ENCODE data around the gene XPO4. TPM values are rescaled to one million over a fixed set of nuclear protein-coding genes. Genes with fewer than 3 reads are reported as not detected.

XPO4 gene
- total RNA-seq, 3 donors from 2014 or later = 13.1 to 14.6 (median 13.5) TPM

- DNase-seq (peak; percentile 49 to 68 (median 63)), ATAC-seq (peak; percentile 76)
- intact Hi-C loops (cut with DNase I, micrococcal nuclease) = no loop called here
- Histone ChIP-seq H3K4me1 (ENCODE audit: low read depth) (no peaks in the 10 kb centered on the region), H3K4me3 (no peak overlapping the region), H3K36me3 (ENCODE audit: low read depth) (no peaks in the 10 kb centered on the region), H3K9me3 (no peaks in the 10 kb centered on the region)
- TF ChIP-seq CTCF (IDR thresholded peaks at IDR 0.05) = no peak
Observed at GRCh38 chr13:20814224-20814910, 88.2 kb downstream of the XPO4 start.

- DNase-seq = no peak
- ATAC-seq = no peak
- Histone ChIP-seq H3K36me3 (ENCODE audit: low read depth) (no peaks in the 10 kb centered on the region), H3K4me3 (no peak overlapping the region), H3K9me3 (no peaks in the 10 kb centered on the region), H3K4me1 (ENCODE audit: low read depth) (no peaks in the 10 kb centered on the region)
- TF ChIP-seq CTCF (IDR thresholded peaks at IDR 0.05) = no peak
- intact Hi-C loops (cut with DNase I, micrococcal nuclease) = no loop called here
Observed at GRCh38 chr13:20812890-20813289, 89.7 kb downstream of the XPO4 start.

GRCh38 chr13:20810808-20811207 is 91.7 kb downstream of the XPO4 start:
- intact Hi-C loops (cut with DNase I, micrococcal nuclease) = no loop called here
- Histone ChIP-seq H3K36me3 (ENCODE audit: low read depth) (no peaks in the 10 kb centered on the region), H3K4me1 (ENCODE audit: low read depth) (no peaks in the 10 kb centered on the region), H3K4me3 (no peak overlapping the region), H3K9me3 (no peaks in the 10 kb centered on the region)
- DNase-seq (no peak), ATAC-seq (no peak)
- no peak for TF ChIP-seq CTCF (IDR thresholded peaks at IDR 0.05)

GRCh38 chr13:20808874-20809273 is 93.7 kb downstream of the XPO4 start:
- intact Hi-C loops (cut with DNase I, micrococcal nuclease) = no loop called here
- ATAC-seq (no peak), DNase-seq (no peak)
- TF ChIP-seq CTCF (IDR thresholded peaks at IDR 0.05) = no peak
- Histone ChIP-seq H3K4me3 (no peak overlapping the region), H3K9me3 (no peaks in the 10 kb centered on the region), H3K4me1 (ENCODE audit: low read depth) (no peaks in the 10 kb centered on the region), H3K36me3 (ENCODE audit: low read depth) (no peaks in the 10 kb centered on the region)

- H3K36me3 ChIP-seq (ENCODE audit: low read depth) = no peaks in the 10 kb centered on the region
- no peak overlapping the region for H3K4me3 ChIP-seq
- DNase-seq (no peak), ATAC-seq (no peak)
- H3K9me3 ChIP-seq = no peaks in the 10 kb centered on the region
- TF ChIP-seq CTCF (IDR thresholded peaks at IDR 0.05) = no peak
- no peaks in the 10 kb centered on the region for H3K4me1 ChIP-seq (ENCODE audit: low read depth)
- intact Hi-C loops (cut with DNase I, micrococcal nuclease) = no loop called here
Observed at GRCh38 chr13:20803180-20803965, 99.2 kb downstream of the XPO4 start.

All from mucosa of descending colon (tissue), 3 donors.